Measurements from ENCODE around the gene ECE2. TPM values are rescaled to one million over a fixed set of nuclear protein-coding genes. Genes with fewer than 3 reads are reported as not detected.

Gene ECE2
- total and polyA plus RNA-seq, 4 donors: not detected

DNA sequence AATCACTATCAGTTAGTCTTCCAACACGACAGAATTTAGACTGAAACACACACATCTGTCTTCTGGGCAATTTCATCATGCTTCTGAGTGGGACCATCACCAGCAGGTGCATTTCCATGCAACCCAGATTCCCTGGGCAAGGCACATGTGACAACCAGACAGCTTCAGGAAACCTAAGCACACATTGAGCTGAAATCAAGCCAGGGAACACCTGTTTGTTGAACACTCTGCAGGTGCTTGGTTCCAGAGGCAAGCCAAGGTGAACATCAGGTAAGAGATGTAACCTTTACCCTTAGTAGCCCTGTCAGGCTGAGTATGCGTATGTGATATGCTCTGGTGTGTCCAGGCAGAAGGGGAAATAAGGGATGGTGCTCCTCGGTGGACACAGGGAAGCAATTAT lies 19.9 kb downstream of the ECE2 start:
- H3K9ac ChIP-seq (ENCODE audit: low read depth in 1 of 2, low read length in 2 of 2): no peak overlapping the region
- DNase-seq (ENCODE audit: low spot score): no peak
- no peaks in the 10 kb centered on the region for H3K9me3 ChIP-seq (ENCODE audit: control insufficient read depth in 4 of 4, low read length in 3 of 4)
- no peak overlapping the region for H3K27ac ChIP-seq (ENCODE audit: low read depth in 1 of 2, low read length in 2 of 2)
- H3K4me3 ChIP-seq (ENCODE audit: low read depth in 1 of 3, low read length in 3 of 3): no peak overlapping the region
- no peaks in the 10 kb centered on the region for H3K27me3 ChIP-seq (ENCODE audit: control insufficient read depth in 4 of 4, insufficient read depth in 4 of 4, low read length in 3 of 4)
- peaks cover 0 to 5% (median 3%) of the 10 kb centered on the region in 4 donors for H3K36me3 ChIP-seq (ENCODE audit: control insufficient read depth in 4 of 4, insufficient read depth in 3 of 4, low read depth in 1 of 4, low read length in 3 of 4)
- H3K4me1 ChIP-seq (ENCODE audit: control insufficient read depth in 4 of 4, insufficient read depth in 4 of 4, low read length in 3 of 4): peaks cover 0 to 17% (median 12%) of the 10 kb centered on the region in 4 donors
- TF ChIP-seq EGR1 (IDR thresholded peaks at IDR 0.05; ENCODE audit: low read depth in 2 of 2) (no peak), SP1 (IDR thresholded peaks at IDR 0.05) (no peak), GABPA (IDR thresholded peaks at IDR 0.05 in 1 of 2, conservative IDR thresholded peaks at IDR 0.05 in 1 of 2) (no peak), RXRA (IDR thresholded peaks at IDR 0.05) (no peak), FOXA2 (IDR thresholded peaks at IDR 0.05) (no peak), NR2F2 (IDR thresholded peaks at IDR 0.05) (no peak), TAF1 (conservative IDR thresholded peaks at IDR 0.05) (no peak), HNF4G (IDR thresholded peaks at IDR 0.05) (no peak)
- TF ChIP-seq, protein P1, sequence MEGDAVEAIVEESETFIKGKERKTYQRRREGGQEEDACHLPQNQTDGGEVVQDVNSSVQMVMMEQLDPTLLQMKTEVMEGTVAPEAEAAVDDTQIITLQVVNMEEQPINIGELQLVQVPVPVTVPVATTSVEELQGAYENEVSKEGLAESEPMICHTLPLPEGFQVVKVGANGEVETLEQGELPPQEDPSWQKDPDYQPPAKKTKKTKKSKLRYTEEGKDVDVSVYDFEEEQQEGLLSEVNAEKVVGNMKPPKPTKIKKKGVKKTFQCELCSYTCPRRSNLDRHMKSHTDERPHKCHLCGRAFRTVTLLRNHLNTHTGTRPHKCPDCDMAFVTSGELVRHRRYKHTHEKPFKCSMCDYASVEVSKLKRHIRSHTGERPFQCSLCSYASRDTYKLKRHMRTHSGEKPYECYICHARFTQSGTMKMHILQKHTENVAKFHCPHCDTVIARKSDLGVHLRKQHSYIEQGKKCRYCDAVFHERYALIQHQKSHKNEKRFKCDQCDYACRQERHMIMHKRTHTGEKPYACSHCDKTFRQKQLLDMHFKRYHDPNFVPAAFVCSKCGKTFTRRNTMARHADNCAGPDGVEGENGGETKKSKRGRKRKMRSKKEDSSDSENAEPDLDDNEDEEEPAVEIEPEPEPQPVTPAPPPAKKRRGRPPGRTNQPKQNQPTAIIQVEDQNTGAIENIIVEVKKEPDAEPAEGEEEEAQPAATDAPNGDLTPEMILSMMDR (IDR thresholded peaks at IDR 0.05; ENCODE audit: low read depth, low read length, missing input control): no peak
- TF ChIP-seq, protein P2, sequence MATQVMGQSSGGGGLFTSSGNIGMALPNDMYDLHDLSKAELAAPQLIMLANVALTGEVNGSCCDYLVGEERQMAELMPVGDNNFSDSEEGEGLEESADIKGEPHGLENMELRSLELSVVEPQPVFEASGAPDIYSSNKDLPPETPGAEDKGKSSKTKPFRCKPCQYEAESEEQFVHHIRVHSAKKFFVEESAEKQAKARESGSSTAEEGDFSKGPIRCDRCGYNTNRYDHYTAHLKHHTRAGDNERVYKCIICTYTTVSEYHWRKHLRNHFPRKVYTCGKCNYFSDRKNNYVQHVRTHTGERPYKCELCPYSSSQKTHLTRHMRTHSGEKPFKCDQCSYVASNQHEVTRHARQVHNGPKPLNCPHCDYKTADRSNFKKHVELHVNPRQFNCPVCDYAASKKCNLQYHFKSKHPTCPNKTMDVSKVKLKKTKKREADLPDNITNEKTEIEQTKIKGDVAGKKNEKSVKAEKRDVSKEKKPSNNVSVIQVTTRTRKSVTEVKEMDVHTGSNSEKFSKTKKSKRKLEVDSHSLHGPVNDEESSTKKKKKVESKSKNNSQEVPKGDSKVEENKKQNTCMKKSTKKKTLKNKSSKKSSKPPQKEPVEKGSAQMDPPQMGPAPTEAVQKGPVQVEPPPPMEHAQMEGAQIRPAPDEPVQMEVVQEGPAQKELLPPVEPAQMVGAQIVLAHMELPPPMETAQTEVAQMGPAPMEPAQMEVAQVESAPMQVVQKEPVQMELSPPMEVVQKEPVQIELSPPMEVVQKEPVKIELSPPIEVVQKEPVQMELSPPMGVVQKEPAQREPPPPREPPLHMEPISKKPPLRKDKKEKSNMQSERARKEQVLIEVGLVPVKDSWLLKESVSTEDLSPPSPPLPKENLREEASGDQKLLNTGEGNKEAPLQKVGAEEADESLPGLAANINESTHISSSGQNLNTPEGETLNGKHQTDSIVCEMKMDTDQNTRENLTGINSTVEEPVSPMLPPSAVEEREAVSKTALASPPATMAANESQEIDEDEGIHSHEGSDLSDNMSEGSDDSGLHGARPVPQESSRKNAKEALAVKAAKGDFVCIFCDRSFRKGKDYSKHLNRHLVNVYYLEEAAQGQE (IDR thresholded peaks at IDR 0.05): no peak
- WGBS: 61% methylated on average over 3 of the region's 3 CpGs

DNA sequence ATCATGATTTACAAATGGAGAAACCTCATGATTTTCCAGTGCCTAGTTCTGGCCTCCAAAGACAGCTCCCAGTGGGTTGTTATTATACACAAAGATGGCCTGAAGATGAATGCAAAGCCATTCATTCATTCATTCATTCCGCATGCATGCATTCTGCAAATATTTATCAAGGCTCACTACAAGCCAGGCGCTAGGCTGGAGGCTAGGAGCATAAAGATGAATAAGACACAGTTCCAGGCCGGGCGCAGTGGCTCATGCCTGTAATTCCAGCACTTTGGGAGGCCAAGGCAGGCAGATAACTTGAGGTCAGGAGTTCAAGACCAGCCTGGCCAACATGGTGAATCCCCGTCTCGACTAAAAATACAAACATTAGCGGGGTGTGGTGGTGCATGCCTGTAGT lies 20.8 kb downstream of the ECE2 start:
- H3K27ac ChIP-seq (ENCODE audit: low read depth in 1 of 2, low read length in 2 of 2): no peak overlapping the region
- DNase-seq (ENCODE audit: low spot score): no peak
- 86% methylated on average over 7 of the region's 7 CpGs for WGBS
- TF ChIP-seq TAF1 (conservative IDR thresholded peaks at IDR 0.05): no peak
- H3K9me3 ChIP-seq (ENCODE audit: control insufficient read depth in 4 of 4, low read length in 3 of 4): no peaks in the 10 kb centered on the region
- H3K27me3 ChIP-seq (ENCODE audit: control insufficient read depth in 4 of 4, insufficient read depth in 4 of 4, low read length in 3 of 4): no peaks in the 10 kb centered on the region
- H3K9ac ChIP-seq (ENCODE audit: low read depth in 1 of 2, low read length in 2 of 2): no peak overlapping the region
- H3K4me1 ChIP-seq (ENCODE audit: control insufficient read depth in 4 of 4, insufficient read depth in 4 of 4, low read length in 3 of 4): peaks cover 0 to 17% (median 13%) of the 10 kb centered on the region in 4 donors
- H3K4me3 ChIP-seq (ENCODE audit: low read depth in 1 of 3, low read length in 3 of 3): no peak overlapping the region
- peaks cover 2 to 9% (median 8%) of the 10 kb centered on the region in 4 donors for H3K36me3 ChIP-seq (ENCODE audit: control insufficient read depth in 4 of 4, insufficient read depth in 3 of 4, low read depth in 1 of 4, low read length in 3 of 4)

DNA sequence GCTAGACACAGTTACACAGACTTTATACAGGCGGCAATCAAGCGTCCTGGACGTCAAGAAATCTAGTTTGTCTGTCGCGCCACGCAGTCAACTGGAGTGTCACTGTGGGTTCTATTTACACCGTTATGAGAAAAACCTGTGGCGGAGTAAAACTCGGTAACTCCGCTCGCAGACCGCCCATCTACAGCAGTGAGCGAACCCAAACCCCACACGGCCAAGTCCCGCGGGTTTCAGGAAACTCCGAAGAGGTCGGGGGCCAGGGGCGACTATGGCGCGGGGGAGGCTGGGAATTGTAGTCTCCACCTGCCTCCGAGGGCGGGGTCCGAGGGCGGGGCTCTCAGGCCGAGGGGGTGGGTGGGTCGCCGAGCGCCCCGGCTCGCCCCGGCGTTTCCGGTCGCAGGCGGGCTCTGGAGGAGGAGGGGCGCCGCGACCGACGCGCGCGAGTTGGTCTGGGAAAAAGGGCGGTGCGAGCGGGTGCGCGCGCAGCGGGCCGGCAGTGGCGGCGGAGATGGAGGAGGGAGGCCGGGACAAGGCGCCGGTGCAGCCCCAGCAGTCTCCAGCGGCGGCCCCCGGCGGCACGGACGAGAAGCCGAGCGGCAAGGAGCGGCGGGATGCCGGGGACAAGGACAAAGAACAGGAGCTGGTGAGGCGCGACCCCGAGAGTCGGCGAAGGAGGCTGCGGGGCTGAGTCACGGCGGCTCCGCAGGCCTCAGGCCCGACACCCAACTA lies 23.1 kb downstream of the ECE2 start, which contains the start of gene PSMD2:
Gene PSMD2, plus strand, starts transcription at position 483 of the 729 bp plus-strand sequence. Its CDS starts 26 bp downstream, at position 509.
- Histone ChIP-seq H3K36me3 (ENCODE audit: control insufficient read depth in 4 of 4, insufficient read depth in 3 of 4, low read depth in 1 of 4, low read length in 3 of 4) (peaks cover 4 to 32% (median 30%) of the 10 kb centered on the region in 4 donors), H3K9ac (ENCODE audit: low read depth in 1 of 2, low read length in 2 of 2) (peak within 1 kb of the TSS; percentile 79 to 94), H3K9me3 (ENCODE audit: control insufficient read depth in 4 of 4, low read length in 3 of 4) (no peaks in the 10 kb centered on the region), H3K27me3 (ENCODE audit: control insufficient read depth in 4 of 4, insufficient read depth in 4 of 4, low read length in 3 of 4) (no peaks in the 10 kb centered on the region), H3K4me3 (ENCODE audit: low read depth in 1 of 3, low read length in 3 of 3) (peak within 1 kb of the TSS; percentile 77 to 98 (median 79)), H3K4me1 (ENCODE audit: control insufficient read depth in 4 of 4, insufficient read depth in 4 of 4, low read length in 3 of 4) (peaks cover 0 to 17% (median 13%) of the 10 kb centered on the region in 4 donors), H3K27ac (ENCODE audit: low read depth in 1 of 2, low read length in 2 of 2) (peak within 1 kb of the TSS; percentile 54 to 87)
- WGBS: under 1% methylated on average over 78 of the region's 78 CpGs
- DNase-seq (ENCODE audit: low spot score): peak; percentile 97
- TF ChIP-seq, protein P3, sequence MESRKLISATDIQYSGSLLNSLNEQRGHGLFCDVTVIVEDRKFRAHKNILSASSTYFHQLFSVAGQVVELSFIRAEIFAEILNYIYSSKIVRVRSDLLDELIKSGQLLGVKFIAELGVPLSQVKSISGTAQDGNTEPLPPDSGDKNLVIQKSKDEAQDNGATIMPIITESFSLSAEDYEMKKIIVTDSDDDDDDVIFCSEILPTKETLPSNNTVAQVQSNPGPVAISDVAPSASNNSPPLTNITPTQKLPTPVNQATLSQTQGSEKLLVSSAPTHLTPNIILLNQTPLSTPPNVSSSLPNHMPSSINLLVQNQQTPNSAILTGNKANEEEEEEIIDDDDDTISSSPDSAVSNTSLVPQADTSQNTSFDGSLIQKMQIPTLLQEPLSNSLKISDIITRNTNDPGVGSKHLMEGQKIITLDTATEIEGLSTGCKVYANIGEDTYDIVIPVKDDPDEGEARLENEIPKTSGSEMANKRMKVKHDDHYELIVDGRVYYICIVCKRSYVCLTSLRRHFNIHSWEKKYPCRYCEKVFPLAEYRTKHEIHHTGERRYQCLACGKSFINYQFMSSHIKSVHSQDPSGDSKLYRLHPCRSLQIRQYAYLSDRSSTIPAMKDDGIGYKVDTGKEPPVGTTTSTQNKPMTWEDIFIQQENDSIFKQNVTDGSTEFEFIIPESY (IDR thresholded peaks at IDR 0.05): peak; percentile 98
- TF ChIP-seq YY1 (IDR thresholded peaks at IDR 0.05) (peak; percentile 56), TAF1 (conservative IDR thresholded peaks at IDR 0.05) (peak; percentile 83), HNF4A (conservative IDR thresholded peaks at IDR 0.05) (peak in 1 of 2 donors; percentile 6), RAD21 (IDR thresholded peaks at IDR 0.05) (no peak), EGR1 (IDR thresholded peaks at IDR 0.05; ENCODE audit: low read depth in 2 of 2) (no peak), NR2F2 (IDR thresholded peaks at IDR 0.05) (no peak)
- TF ChIP-seq, protein P4, sequence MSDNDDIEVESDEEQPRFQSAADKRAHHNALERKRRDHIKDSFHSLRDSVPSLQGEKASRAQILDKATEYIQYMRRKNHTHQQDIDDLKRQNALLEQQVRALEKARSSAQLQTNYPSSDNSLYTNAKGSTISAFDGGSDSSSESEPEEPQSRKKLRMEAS (IDR thresholded peaks at IDR 0.05): no peak
- TF ChIP-seq, protein P2 (IDR thresholded peaks at IDR 0.05): peak; percentile 43
